Endodermal cell (in vitro differentiated cells): ENCODE results near the gene SLC39A1. TPM values are rescaled to one million over a fixed set of nuclear protein-coding genes. Genes with fewer than 3 reads are reported as not detected.
"Not testable (repeated sequence)": the region's sequence is repeated elsewhere in the genome, so short reads cannot be mapped to it uniquely, and the experiment has no call there.

Experiments
- DNase-seq: peaks from one replicate; pipeline ENCODE4 v3.0.0-alpha.2; 2017
- H3K27ac ChIP-seq: 2 replicates; pipeline ENCODE4 v1.5.1; 2013; ENCODE audit warnings: mild to moderate bottlenecking, low read depth, low read length, moderate library complexity
- H3K27me3 ChIP-seq: 2 replicates; pipeline ENCODE4 v1.6.1; 2013; ENCODE audit warnings: mild to moderate bottlenecking, low read length, moderate library complexity; ENCODE audit not compliant: insufficient read depth, control insufficient read depth, poor library complexity, severe bottlenecking
- H3K36me3 ChIP-seq: 2 replicates; pipeline ENCODE4 v1.7.0; 2013; ENCODE audit warnings: mild to moderate bottlenecking, low read length, moderate library complexity; ENCODE audit not compliant: control insufficient read depth, insufficient read depth
- H3K4me1 ChIP-seq: one replicate; pipeline ENCODE4 v1.7.0; 2013; ENCODE audit warnings: low read length; ENCODE audit not compliant: control insufficient read depth, insufficient read depth
- H3K4me3 ChIP-seq: 2 replicates; pipeline ENCODE4 v1.5.1; 2013; ENCODE audit warnings: mild to moderate bottlenecking, low read length, moderate library complexity
- H3K9ac ChIP-seq: 2 replicates; pipeline ENCODE4 v1.6.1; 2013; ENCODE audit warnings: mild to moderate bottlenecking, low read length, moderate library complexity; ENCODE audit not compliant: poor library complexity, severe bottlenecking; ENCODE audit errors: extremely low read depth
- H3K9me3 ChIP-seq: 2 replicates; pipeline ENCODE4 v1.6.1; 2013; ENCODE audit warnings: mild to moderate bottlenecking, low read length, moderate library complexity; ENCODE audit not compliant: control insufficient read depth
- H3K27ac Mint-ChIP-seq: 2 replicates; pipeline ENCODE4 v1.8.0; 2020; ENCODE audit warnings: mixed read lengths
- H3K27me3 Mint-ChIP-seq: 2 replicates; pipeline ENCODE4 v1.8.0; 2021; ENCODE audit warnings: mild to moderate bottlenecking, mixed read lengths; ENCODE audit not compliant: insufficient read depth
- H3K36me3 Mint-ChIP-seq: 2 replicates; pipeline ENCODE4 v1.8.0; 2020; ENCODE audit warnings: low read depth, mixed read lengths
- H3K4me1 Mint-ChIP-seq: 2 replicates; pipeline ENCODE4 v1.8.0; 2020; ENCODE audit warnings: mixed read lengths
- H3K4me3 Mint-ChIP-seq: 2 replicates; pipeline ENCODE4 v1.8.0; 2020; ENCODE audit warnings: mild to moderate bottlenecking, moderate library complexity, mixed read lengths
- H3K9me3 Mint-ChIP-seq: 2 replicates; pipeline ENCODE4 v1.8.0; 2020; ENCODE audit warnings: mild to moderate bottlenecking, mixed read lengths
- WGBS, 2 experiments: methylation state at CpG; one replicate each; pipeline versions ENCODE4 v1.1.5 to v1.1.7; 2013; ENCODE audit warnings: missing lambda C conversion rate in 2 of 2, mixed read lengths in 1 of 2; ENCODE audit not compliant: insufficient coverage in 1 of 2, insufficient read length in 1 of 2; 5-methylcytosine and 5-hydroxymethylcytosine counted together
- total RNA-seq, 2 donors: library from RNA; stranded (reverse); fragmentation: NEBNext Ultra II Directional in 1 of 2; extraction: Animal tissue kit (Norgen Biotek cat#: 25700) in 1 of 2; gene quantifications; 2 replicates in 1 of 2; 3 replicates in 1 of 2; pipeline ENCODE4 v1.2.1, GENCODE V29; 2021
- TF ChIP-seq, protein P1 (sequence below): fragments of 200-600 bp; sonication (generic); conservative IDR thresholded peaks from 2 replicates; pipeline ENCODE4 v1.5.0; 2021; ENCODE audit warnings: antibody characterized with exemption, mild to moderate bottlenecking

Gene SLC39A1
- total RNA-seq, 2 donors from 2014 or later, result 129 to 154 TPM

DNA sequence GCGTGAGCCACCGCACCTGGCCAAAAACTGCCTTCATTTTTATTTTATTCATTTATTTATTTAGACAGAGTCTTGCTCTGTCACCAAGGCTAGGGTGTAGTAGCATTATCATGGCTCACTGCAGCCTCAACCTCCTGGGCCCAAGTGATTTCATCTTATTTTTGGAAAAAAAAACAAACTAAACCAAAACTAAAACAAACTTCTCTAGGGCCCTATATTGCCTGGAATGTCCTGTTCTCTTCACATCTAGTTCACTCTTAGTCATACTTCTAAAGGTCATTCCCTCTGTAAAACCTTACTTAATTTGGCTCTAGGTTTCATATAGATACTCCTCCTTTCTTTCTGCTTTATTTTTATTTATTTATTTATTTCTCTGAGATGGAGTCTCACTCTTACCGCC lies 42.8 kb upstream of the SLC39A1 start:
- WGBS, 2 experiments, result 90 to 92% methylated on average over 2 to 3 of the region's 3 CpGs
- TF ChIP-seq, protein P1, sequence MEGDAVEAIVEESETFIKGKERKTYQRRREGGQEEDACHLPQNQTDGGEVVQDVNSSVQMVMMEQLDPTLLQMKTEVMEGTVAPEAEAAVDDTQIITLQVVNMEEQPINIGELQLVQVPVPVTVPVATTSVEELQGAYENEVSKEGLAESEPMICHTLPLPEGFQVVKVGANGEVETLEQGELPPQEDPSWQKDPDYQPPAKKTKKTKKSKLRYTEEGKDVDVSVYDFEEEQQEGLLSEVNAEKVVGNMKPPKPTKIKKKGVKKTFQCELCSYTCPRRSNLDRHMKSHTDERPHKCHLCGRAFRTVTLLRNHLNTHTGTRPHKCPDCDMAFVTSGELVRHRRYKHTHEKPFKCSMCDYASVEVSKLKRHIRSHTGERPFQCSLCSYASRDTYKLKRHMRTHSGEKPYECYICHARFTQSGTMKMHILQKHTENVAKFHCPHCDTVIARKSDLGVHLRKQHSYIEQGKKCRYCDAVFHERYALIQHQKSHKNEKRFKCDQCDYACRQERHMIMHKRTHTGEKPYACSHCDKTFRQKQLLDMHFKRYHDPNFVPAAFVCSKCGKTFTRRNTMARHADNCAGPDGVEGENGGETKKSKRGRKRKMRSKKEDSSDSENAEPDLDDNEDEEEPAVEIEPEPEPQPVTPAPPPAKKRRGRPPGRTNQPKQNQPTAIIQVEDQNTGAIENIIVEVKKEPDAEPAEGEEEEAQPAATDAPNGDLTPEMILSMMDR, result no peak
- no peak overlapping the region for H3K4me3 Mint-ChIP-seq

DNA sequence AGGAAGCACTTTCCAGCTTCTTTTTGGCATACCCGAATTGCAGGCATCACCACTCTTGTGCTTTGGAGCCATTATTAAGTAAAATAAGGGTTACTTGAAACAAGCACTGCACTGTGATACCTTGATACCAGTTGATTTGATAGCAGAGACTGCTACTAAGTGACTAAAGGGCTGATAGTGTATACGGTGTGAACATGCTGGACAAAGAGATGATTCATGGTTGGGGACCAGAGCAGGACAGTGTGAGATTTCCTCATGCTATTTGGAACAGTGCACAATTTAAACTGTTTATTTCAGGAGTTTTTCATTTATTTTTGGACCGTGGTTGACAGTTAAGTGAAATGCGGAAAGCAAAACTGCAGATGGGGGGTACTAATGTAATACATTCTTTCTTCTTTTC lies 37.1 kb upstream of the SLC39A1 start:
- H3K27me3 ChIP-seq, result no peaks in the 10 kb centered on the region
- Mint-ChIP-seq H3K4me1 (no peaks in the 10 kb centered on the region), H3K27me3 (no peaks in the 10 kb centered on the region), H3K4me3 (no peak overlapping the region), H3K36me3 (peaks cover 8% of the 10 kb centered on the region), H3K27ac (no peak overlapping the region), H3K9me3 (peaks cover 4% of the 10 kb centered on the region)
- 96 to 98% methylated on average over 3 of the region's 4 CpGs for WGBS, 2 experiments
- TF ChIP-seq, protein P1, result no peak
- H3K9me3 ChIP-seq, result no peaks in the 10 kb centered on the region
- no peak overlapping the region for H3K27ac ChIP-seq
- no peak for DNase-seq
- no peak overlapping the region for H3K9ac ChIP-seq
- H3K4me1 ChIP-seq, result no peaks in the 10 kb centered on the region
- H3K4me3 ChIP-seq, result no peak overlapping the region
- H3K36me3 ChIP-seq, result peaks cover 3% of the 10 kb centered on the region

More for the DNA sequence above, 42.8 kb upstream of the SLC39A1 start:
- DNase-seq, result no peak
- no peaks in the 10 kb centered on the region for H3K27me3 Mint-ChIP-seq
- H3K4me1 Mint-ChIP-seq, result no peaks in the 10 kb centered on the region
- no peak overlapping the region for H3K27ac Mint-ChIP-seq
- no peaks in the 10 kb centered on the region for H3K27me3 ChIP-seq
- H3K36me3 Mint-ChIP-seq, result no peaks in the 10 kb centered on the region
- no peaks in the 10 kb centered on the region for H3K4me1 ChIP-seq
- H3K9ac ChIP-seq, result no peak overlapping the region
- no peaks in the 10 kb centered on the region for H3K9me3 ChIP-seq
- no peak overlapping the region for H3K4me3 ChIP-seq
- no peaks in the 10 kb centered on the region for H3K36me3 ChIP-seq
- H3K9me3 Mint-ChIP-seq, result no peaks in the 10 kb centered on the region
- H3K27ac ChIP-seq, result no peak overlapping the region

DNA sequence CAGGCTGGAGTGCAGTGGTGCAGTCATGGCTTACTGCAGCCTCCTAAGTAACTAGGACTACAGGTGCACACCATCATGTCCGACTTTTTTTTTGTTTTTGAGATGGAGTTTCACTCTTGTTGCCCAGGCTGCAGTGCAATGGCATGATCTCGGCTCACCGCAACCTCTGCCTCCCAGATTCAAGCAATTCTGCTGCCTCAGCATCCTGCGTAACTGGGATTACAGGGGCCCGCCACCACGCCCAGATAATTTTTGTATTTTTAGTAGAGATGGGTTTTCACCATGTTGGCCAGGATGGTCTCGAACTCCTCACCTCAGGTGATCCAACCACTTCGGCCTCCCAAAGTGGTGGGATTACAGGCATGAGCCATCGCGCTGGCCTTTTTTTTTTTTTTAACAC lies 33.5 kb upstream of the SLC39A1 start:
- H3K4me1 Mint-ChIP-seq, H3K27me3 Mint-ChIP-seq, H3K9me3 Mint-ChIP-seq, DNase-seq, H3K4me3 Mint-ChIP-seq, H3K9ac ChIP-seq, H3K4me3 ChIP-seq, H3K9me3 ChIP-seq, H3K27ac ChIP-seq, H3K27ac Mint-ChIP-seq, H3K27me3 ChIP-seq, H3K4me1 ChIP-seq: not testable (repeated sequence)
- H3K36me3 Mint-ChIP-seq, result peaks cover 35% of the 10 kb centered on the region
- H3K36me3 ChIP-seq, result peaks cover 35% of the 10 kb centered on the region
- 94 to 95% methylated on average over 6 to 8 of the region's 10 CpGs for WGBS, 2 experiments

DNA sequence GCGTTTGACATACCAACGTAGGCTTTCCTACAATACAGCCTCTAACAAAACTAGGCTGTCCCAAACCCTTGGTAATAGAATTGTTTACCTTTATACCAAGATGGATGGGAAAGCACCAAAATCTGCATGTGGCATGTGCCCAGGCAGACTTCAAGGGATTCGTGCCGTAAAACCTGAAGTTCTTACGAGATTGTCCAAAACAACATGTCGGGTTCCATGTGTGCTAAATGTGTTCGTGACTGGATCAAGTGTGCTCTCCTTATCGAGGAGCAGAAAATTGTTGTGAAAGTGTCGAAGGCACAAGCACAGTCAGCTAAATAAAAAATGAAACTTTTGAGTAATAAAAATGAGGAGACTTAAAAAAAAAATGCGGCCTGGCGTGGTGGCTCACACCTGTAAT lies 32.3 kb upstream of the SLC39A1 start:
- H3K4me1 ChIP-seq, result no peaks in the 10 kb centered on the region
- no peak overlapping the region for H3K27ac Mint-ChIP-seq
- no peak overlapping the region for H3K4me3 ChIP-seq
- H3K4me1 Mint-ChIP-seq, result peaks cover 10% of the 10 kb centered on the region
- H3K9me3 Mint-ChIP-seq, result peaks cover 4% of the 10 kb centered on the region
- no peaks in the 10 kb centered on the region for H3K9me3 ChIP-seq
- H3K4me3 Mint-ChIP-seq, result no peak overlapping the region
- DNase-seq, result no peak
- peaks cover 45% of the 10 kb centered on the region for H3K36me3 ChIP-seq
- no peaks in the 10 kb centered on the region for H3K27me3 Mint-ChIP-seq
- WGBS, 2 experiments, result 95 to 97% methylated on average over 11 of the region's 11 CpGs
- H3K9ac ChIP-seq, result no peak overlapping the region
- H3K36me3 Mint-ChIP-seq, result peaks cover 45% of the 10 kb centered on the region
- H3K27me3 ChIP-seq, result no peaks in the 10 kb centered on the region
- TF ChIP-seq, protein P1, result no peak
- H3K27ac ChIP-seq, result no peak overlapping the region
